ENCODE results near the gene HPSE2. TPM values are rescaled to one million over a fixed set of nuclear protein-coding genes. Genes with fewer than 3 reads are reported as not detected.
A peak's percentile ranks its signal among the peaks of the same experiment; 100 is the strongest.

HPSE2 gene
- total and polyA plus RNA-seq, 7 donors, result under 0.01 to 11.8 (median 4.8) TPM

DNA sequence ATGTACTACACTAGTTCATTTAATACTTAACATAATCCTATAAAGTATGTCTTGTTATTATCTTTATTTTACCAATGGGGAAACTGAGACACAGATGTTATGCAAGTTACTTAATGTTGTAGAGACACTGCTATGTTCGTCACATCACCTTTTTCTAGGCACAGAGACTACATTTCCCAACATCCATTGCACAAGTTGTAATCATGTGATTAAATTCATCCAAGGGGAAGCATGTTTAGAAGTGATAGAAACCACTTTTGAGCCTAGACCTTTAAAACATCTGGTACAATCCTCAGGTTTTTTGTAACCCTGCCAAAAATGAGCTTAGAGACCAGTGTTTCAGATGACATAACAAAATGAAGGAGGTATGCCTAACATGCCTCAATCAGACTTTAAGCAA is 402.1 kb downstream of the HPSE2 start:
- H3K4me3 ChIP-seq, result no peak overlapping the region
- no peaks in the 10 kb centered on the region for H3K36me3 ChIP-seq
- WGBS, 2 donors, result 79 to 81% methylated on average over 1 of the region's 1 CpG
- no peaks in the 10 kb centered on the region for H3K9me3 ChIP-seq
- no peak for DNase-seq
- H3K27ac ChIP-seq, result no peak overlapping the region
- intact Hi-C loops (cut with DNase I), result no loop called here
- TF ChIP-seq POLR2AphosphoS5 (IDR thresholded peaks at IDR 0.05) (no peak), EP300 (IDR thresholded peaks at IDR 0.05) (no peak), POLR2A (IDR thresholded peaks at IDR 0.05) (no peak)
- TF ChIP-seq, protein P1, sequence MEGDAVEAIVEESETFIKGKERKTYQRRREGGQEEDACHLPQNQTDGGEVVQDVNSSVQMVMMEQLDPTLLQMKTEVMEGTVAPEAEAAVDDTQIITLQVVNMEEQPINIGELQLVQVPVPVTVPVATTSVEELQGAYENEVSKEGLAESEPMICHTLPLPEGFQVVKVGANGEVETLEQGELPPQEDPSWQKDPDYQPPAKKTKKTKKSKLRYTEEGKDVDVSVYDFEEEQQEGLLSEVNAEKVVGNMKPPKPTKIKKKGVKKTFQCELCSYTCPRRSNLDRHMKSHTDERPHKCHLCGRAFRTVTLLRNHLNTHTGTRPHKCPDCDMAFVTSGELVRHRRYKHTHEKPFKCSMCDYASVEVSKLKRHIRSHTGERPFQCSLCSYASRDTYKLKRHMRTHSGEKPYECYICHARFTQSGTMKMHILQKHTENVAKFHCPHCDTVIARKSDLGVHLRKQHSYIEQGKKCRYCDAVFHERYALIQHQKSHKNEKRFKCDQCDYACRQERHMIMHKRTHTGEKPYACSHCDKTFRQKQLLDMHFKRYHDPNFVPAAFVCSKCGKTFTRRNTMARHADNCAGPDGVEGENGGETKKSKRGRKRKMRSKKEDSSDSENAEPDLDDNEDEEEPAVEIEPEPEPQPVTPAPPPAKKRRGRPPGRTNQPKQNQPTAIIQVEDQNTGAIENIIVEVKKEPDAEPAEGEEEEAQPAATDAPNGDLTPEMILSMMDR (IDR thresholded peaks at IDR 0.05), result no peak
- H3K27me3 ChIP-seq, result no peaks in the 10 kb centered on the region
- peaks cover 0 to 38% (median 8%) of the 10 kb centered on the region in 4 donors for H3K4me1 ChIP-seq

DNA sequence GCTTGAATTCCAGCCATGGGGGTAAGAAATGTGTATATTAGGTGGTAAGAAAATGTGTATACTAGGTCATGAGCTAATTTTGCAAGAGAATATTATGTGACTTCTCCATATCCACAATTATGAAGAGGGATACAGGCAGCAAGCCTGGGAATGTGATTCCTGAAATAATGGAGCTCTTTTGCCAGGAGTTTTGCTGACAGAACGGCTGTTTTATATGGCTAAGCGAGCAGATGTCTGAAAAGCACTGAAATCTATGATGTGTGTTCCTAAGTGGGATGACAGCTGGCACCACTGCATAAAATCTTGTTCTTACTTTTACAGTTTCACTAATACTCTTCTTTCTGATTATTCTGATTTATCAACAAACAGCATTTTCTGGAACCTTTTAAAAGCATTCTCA is 402.9 kb downstream of the HPSE2 start:
- H3K36me3 ChIP-seq, result no peaks in the 10 kb centered on the region
- no peak overlapping the region for H3K4me3 ChIP-seq
- whole genome bisulfite sequencing, 2 donors, result 77 to 80% methylated on average over 2 of the region's 2 CpGs
- TF ChIP-seq, protein P1 (IDR thresholded peaks at IDR 0.05), result no peak
- TF ChIP-seq POLR2A (IDR thresholded peaks at IDR 0.05) (no peak), EP300 (IDR thresholded peaks at IDR 0.05) (no peak)
- DNase-seq, result no peak
- no peak overlapping the region for H3K27ac ChIP-seq
- H3K27me3 ChIP-seq, result no peaks in the 10 kb centered on the region
- intact Hi-C loops (cut with DNase I), result no loop called here
- H3K4me1 ChIP-seq, result peaks cover 0 to 38% (median 8%) of the 10 kb centered on the region in 4 donors
- no peaks in the 10 kb centered on the region for H3K9me3 ChIP-seq

DNA sequence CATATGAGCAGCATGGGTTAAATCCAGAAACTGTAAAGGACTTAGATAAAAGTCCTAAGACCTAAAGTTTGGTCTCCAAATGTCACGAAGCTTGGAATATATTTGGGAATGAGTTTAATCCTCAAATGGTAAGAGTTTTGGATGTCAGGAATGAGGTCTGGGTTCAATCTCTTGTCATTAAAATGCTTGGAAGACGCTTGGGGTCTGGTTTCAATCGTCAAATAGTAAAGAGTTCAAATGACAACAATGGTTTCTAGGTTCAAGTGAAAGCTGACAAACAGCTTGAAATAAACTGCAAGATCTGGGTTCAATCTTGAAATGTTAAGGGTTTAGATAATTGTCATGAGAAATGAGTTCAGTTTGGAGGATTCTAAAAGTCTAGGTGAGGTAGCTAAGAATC is 403.5 kb downstream of the HPSE2 start:
- Histone ChIP-seq H3K27me3 (no peaks in the 10 kb centered on the region), H3K36me3 (no peaks in the 10 kb centered on the region), H3K27ac (no peak overlapping the region), H3K4me3 (no peak overlapping the region), H3K9me3 (no peaks in the 10 kb centered on the region), H3K4me1 (peaks cover 0 to 38% (median 8%) of the 10 kb centered on the region in 4 donors)
- DNase-seq, result no peak
- intact Hi-C loops (cut with DNase I), result no loop called here
- TF ChIP-seq EP300 (IDR thresholded peaks at IDR 0.05), result no peak
- peak in 1 of 4 donors; percentile 23 for TF ChIP-seq POLR2AphosphoS5 (IDR thresholded peaks at IDR 0.05)
- WGBS, 2 donors, result 68 to 85% methylated on average over 3 of the region's 3 CpGs

- no peaks in the 10 kb centered on the region for H3K36me3 ChIP-seq
- no peak overlapping the region for H3K27ac ChIP-seq
- no peak overlapping the region for H3K4me3 ChIP-seq
- WGBS, 2 donors, result 69 to 78% methylated on average over 1 of the region's 1 CpG
- TF ChIP-seq POLR2A (IDR thresholded peaks at IDR 0.05) (no peak), EP300 (IDR thresholded peaks at IDR 0.05) (no peak), POLR2AphosphoS5 (IDR thresholded peaks at IDR 0.05) (no peak)
- TF ChIP-seq, protein P1 (IDR thresholded peaks at IDR 0.05), result no peak
- peaks cover 0 to 38% (median 8%) of the 10 kb centered on the region in 4 donors for H3K4me1 ChIP-seq
- no peaks in the 10 kb centered on the region for H3K27me3 ChIP-seq
- no peaks in the 10 kb centered on the region for H3K9me3 ChIP-seq
- no peak for DNase-seq
- intact Hi-C loops (cut with DNase I), result no loop called here
Observed at GRCh38 chr10:98831391-98831790, 404.3 kb downstream of the HPSE2 start.

DNA sequence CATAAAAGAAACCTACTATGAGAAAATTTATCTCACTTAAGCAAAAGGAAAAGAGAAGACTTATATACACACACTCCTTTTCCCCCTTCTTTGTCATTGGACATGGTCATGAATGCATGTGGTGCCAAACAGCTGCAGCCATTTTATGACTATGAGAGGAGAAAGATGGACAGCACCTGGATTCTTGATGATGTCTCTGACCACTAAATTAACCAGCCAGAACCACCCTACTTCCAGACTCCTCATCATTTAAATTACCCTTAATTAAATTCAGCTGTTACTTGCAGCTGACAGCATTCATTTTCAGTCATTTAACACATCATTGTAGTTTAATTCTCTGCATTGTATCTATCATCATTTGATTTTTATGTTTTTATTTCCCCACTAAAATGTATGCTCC is 409.9 kb downstream of the HPSE2 start:
- Histone ChIP-seq H3K36me3 (no peaks in the 10 kb centered on the region), H3K27ac (no peak overlapping the region), H3K9me3 (no peaks in the 10 kb centered on the region), H3K4me3 (no peak overlapping the region), H3K27me3 (no peaks in the 10 kb centered on the region), H3K4me1 (no peaks in the 10 kb centered on the region)
- DNase-seq, result no peak
- TF ChIP-seq POLR2AphosphoS5 (IDR thresholded peaks at IDR 0.05) (no peak), POLR2A (IDR thresholded peaks at IDR 0.05) (no peak)
- intact Hi-C loops (cut with DNase I), result no loop called here

GRCh38 chr10:98817396-98817795 is 418.3 kb downstream of the HPSE2 start:
- H3K9me3 ChIP-seq, result no peaks in the 10 kb centered on the region
- WGBS, 2 donors, result 90 to 92% methylated on average over 3 of the region's 3 CpGs
- TF ChIP-seq POLR2AphosphoS5 (IDR thresholded peaks at IDR 0.05), result no peak
- TF ChIP-seq POLR2A (IDR thresholded peaks at IDR 0.05), result no peak
- no peaks in the 10 kb centered on the region for H3K27me3 ChIP-seq
- no peak overlapping the region for H3K27ac ChIP-seq
- H3K4me1 ChIP-seq, result no peaks in the 10 kb centered on the region
- intact Hi-C loops (cut with DNase I), result no loop called here
- no peaks in the 10 kb centered on the region for H3K36me3 ChIP-seq
- no peak for DNase-seq
- no peak overlapping the region for H3K4me3 ChIP-seq

Measured in sigmoid colon (tissue), 7 donors.